Lung (tissue), 12 donors: ENCODE measurements around the gene BTBD2. TPM values are rescaled to one million over a fixed set of nuclear protein-coding genes. Genes with fewer than 3 reads are reported as not detected.
A peak's percentile ranks its signal among the peaks of the same experiment; 100 is the strongest.

Source experiments
- ATAC-seq: fragments of 200-7000 bp; cut with Tn5 transposase; one replicate; pipeline ENCODE4 v1.9.1; 2020; ENCODE audit warnings: moderate number of reproducible peaks; ENCODE audit not compliant: insufficient read depth, low FRiP score
- DNase-seq, 3 donors: peaks; one replicate each; pipeline ENCODE4 v3.0.0-alpha.2; 2013 to 2017
- H3K27ac ChIP-seq, 2 donors: one replicate each; pipeline ENCODE4 v1.5.1; 2013; ENCODE audit warnings: mild to moderate bottlenecking in 2 of 2, moderate library complexity in 2 of 2, control low read depth in 1 of 2, inconsistent platforms in 1 of 2, low read depth in 1 of 2, low read length in 1 of 2
- H3K27me3 ChIP-seq, 3 donors: one replicate each; pipeline ENCODE4 v1.5.1; 2013; ENCODE audit warnings: low read length in 2 of 3; ENCODE audit not compliant: control insufficient read depth in 3 of 3, insufficient read depth in 3 of 3
- H3K36me3 ChIP-seq, 4 donors: one replicate each; pipeline ENCODE4 v1.5.1; 2013; ENCODE audit warnings: low read length in 4 of 4, mild to moderate bottlenecking in 1 of 4, moderate library complexity in 1 of 4; ENCODE audit not compliant: control insufficient read depth in 4 of 4, insufficient read depth in 4 of 4
- H3K4me1 ChIP-seq, 5 donors: one replicate each; pipeline ENCODE4 v1.5.1; 2013; ENCODE audit warnings: low read length in 5 of 5, mild to moderate bottlenecking in 2 of 5, moderate library complexity in 1 of 5; ENCODE audit not compliant: control insufficient read depth in 5 of 5, insufficient read depth in 5 of 5
- H3K4me3 ChIP-seq: one replicate; pipeline ENCODE4 v1.5.1; 2013; ENCODE audit warnings: mild to moderate bottlenecking, control low read depth, moderate library complexity
- H3K9ac ChIP-seq, 2 donors: one replicate each; pipeline ENCODE4 v1.5.1; 2013; ENCODE audit warnings: low read length in 2 of 2, control low read depth in 1 of 2; ENCODE audit not compliant: insufficient read depth in 1 of 2
- H3K9me3 ChIP-seq, 4 donors: one replicate each; pipeline ENCODE4 v1.5.1; 2013; ENCODE audit warnings: low read length in 3 of 4, mild to moderate bottlenecking in 1 of 4, moderate library complexity in 1 of 4; ENCODE audit not compliant: control insufficient read depth in 4 of 4, insufficient read depth in 3 of 4
- CTCF ChIP-seq: IDR thresholded peaks from 2 replicates; pipeline ENCODE4 v1.5.1; 2012; ENCODE audit warnings: mild to moderate bottlenecking; ENCODE audit errors: control extremely low read depth, extremely low read depth
- WGBS, 2 donors: extraction: QIAGEN DNeasy Blood & Tissue Kit; methylation state at CpG; one replicate each; pipeline ENCODE4 v1.1.7; 2013; 5-methylcytosine and 5-hydroxymethylcytosine counted together
- polyA plus RNA-seq, 2 donors: library from polyadenylated mRNA; stranded (reverse); fragments of 200-250 nt; gene quantifications; one replicate each; pipeline ENCODE4 v1.2.1, GENCODE V29; 2013
- total RNA-seq, 2 donors: library from RNA; depleted of rRNA in 1 of 2; stranded (reverse); fragments of >200 nt in 1 of 2; gene quantifications; one replicate each; pipeline ENCODE4 v1.2.1, GENCODE V29; 2014 to 2021
- donor health status: control.
- donor health status: control.
- donor health status: Bipolar disorder and iron deficiency.
- donor health status: healthy.
- donor health status: DM: yes; HTN: yes; CAD: no.

Gene BTBD2
- total and polyA plus RNA-seq, 4 donors = 35.5 to 62.3 (median 44.8) TPM

- Histone ChIP-seq H3K27ac (peak overlapping the region; percentile 45 to 91), H3K9ac (no peak overlapping the region), H3K36me3 (peaks cover 0 to 87% (median 3%) of the 10 kb centered on the region in 4 donors), H3K27me3 (no peaks in the 10 kb centered on the region), H3K4me3 (no peak overlapping the region), H3K4me1 (peaks cover 2 to 62% (median 17%) of the 10 kb centered on the region in 5 donors), H3K9me3 (no peaks in the 10 kb centered on the region)
- 64 to 79% methylated on average over 9 of the region's 9 CpGs for WGBS, 2 donors
- no peak for TF ChIP-seq CTCF
- ATAC-seq = no peak
- no peak for DNase-seq
These were observed 27.7 kb upstream of the BTBD2 start for GRCh38 chr19:2043251-2043641.

- 27 to 33% methylated on average over 29 of the region's 29 CpGs for WGBS, 2 donors
- ATAC-seq (no peak), DNase-seq (no peak)
- Histone ChIP-seq H3K9me3 (no peaks in the 10 kb centered on the region), H3K4me3 (no peak overlapping the region), H3K4me1 (peaks cover 2 to 56% (median 17%) of the 10 kb centered on the region in 5 donors), H3K9ac (peak overlapping the region in 1 of 2 donors; percentile 16), H3K27ac (peak overlapping the region; percentile 45 to 91), H3K36me3 (peaks cover 0 to 83% (median 3%) of the 10 kb centered on the region in 4 donors), H3K27me3 (no peaks in the 10 kb centered on the region)
- no peak for TF ChIP-seq CTCF
These were observed 27.2 kb upstream of the BTBD2 start for GRCh38 chr19:2042485-2043250.

GRCh38 chr19:2041683-2042484, 26.4 kb upstream of the BTBD2 start:
- Histone ChIP-seq H3K9ac (peak overlapping the region in 1 of 2 donors; percentile 16), H3K4me3 (no peak overlapping the region), H3K4me1 (peaks cover 2 to 48% (median 17%) of the 10 kb centered on the region in 5 donors), H3K36me3 (peaks cover 0 to 77% (median 0%) of the 10 kb centered on the region in 4 donors), H3K27ac (peak overlapping the region; percentile 88 to 93), H3K27me3 (no peaks in the 10 kb centered on the region), H3K9me3 (no peaks in the 10 kb centered on the region)
- peak; percentile 90 for ATAC-seq
- peak; percentile 93 to 97 (median 96) for DNase-seq
- no peak for TF ChIP-seq CTCF
- 13 to 15% methylated on average over 63 to 77 of the region's 77 CpGs for WGBS, 2 donors
